AG09309 (cell line): ENCODE results near the gene SLX1A.
"Not testable (repeated sequence)": the region's sequence is repeated elsewhere in the genome, so short reads cannot be mapped to it uniquely, and the experiment has no call there.

Experiments
- DNase-seq: peaks from one replicate; pipeline ENCODE4 v3.0.0-alpha.2; 2010; ENCODE audit warnings: low read depth
- H3K4me3 ChIP-seq: 2 replicates; pipeline ENCODE4 v1.5.1; 2011; ENCODE audit warnings: mild to moderate bottlenecking, low read depth, low read length, moderate library complexity; ENCODE audit not compliant: control insufficient read depth
- CTCF ChIP-seq: IDR thresholded peaks from 2 replicates; pipeline ENCODE4 v1.5.1; 2011; ENCODE audit warnings: mild to moderate bottlenecking, low read depth, low read length, inconsistent platforms; ENCODE audit not compliant: insufficient read depth, control insufficient read depth; ENCODE audit errors: missing control alignments

Gene SLX1A

GRCh38 chr16:30184891-30185682 is 8.6 kb upstream of the SLX1A start:
- TF ChIP-seq CTCF, result no peak
- H3K4me3 ChIP-seq, result no peak overlapping the region
- DNase-seq, result no peak

DNA sequence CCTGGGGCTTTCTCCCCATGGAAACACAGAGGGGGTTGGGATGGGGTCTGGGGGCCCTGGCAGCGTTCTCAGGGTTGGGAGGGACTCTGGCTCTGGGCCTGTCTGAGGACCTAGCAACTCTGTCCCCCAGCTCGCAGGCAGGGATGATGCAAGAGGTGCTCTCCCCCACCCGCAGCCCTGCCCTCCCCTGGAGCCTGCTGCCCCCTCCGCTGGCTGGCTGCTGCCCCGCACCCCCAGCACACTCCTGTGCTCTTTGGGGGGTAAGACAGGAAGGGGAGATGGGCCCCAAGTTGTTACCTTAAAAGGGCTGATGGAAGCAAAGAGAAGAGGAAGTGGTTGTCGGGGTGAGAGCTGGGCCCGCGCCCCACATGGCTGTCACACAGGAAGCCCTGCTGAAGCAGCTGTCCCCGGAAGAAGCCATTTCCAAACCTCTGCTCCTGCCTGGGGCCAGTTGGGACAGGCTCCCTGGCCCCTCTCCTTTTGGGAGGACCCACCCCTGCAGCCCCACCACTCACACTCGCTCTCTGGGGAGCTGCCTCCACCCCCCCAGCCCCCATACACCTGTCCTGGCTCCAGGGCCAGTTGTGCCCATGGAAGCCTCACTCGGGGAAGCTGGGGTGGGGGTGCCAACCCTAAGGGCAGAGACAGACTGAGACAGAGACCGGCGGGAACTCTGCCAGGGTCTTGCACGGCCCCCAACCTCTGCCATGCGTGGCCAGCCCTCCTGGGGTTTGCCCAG is 7.8 kb upstream of the SLX1A start:
- DNase-seq, result no peak
- no peak for TF ChIP-seq CTCF
- H3K4me3 ChIP-seq, result no peak overlapping the region

GRCh38 chr16:30186444-30186781 is 7.3 kb upstream of the SLX1A start:
- TF ChIP-seq CTCF, result no peak
- DNase-seq, result no peak
- no peak overlapping the region for H3K4me3 ChIP-seq

GRCh38 chr16:30186782-30187555 is 6.7 kb upstream of the SLX1A start:
- DNase-seq, result no peak
- TF ChIP-seq CTCF, result peak; percentile 52
- H3K4me3 ChIP-seq, result no peak overlapping the region

- no peak for TF ChIP-seq CTCF
- H3K4me3 ChIP-seq, result no peak overlapping the region
- no peak for DNase-seq
These were observed 6.2 kb upstream of the SLX1A start for GRCh38 chr16:30187556-30187865.

- no peak for DNase-seq
- no peak overlapping the region for H3K4me3 ChIP-seq
- no peak for TF ChIP-seq CTCF
These were observed 5.6 kb upstream of the SLX1A start for GRCh38 chr16:30187971-30188561.

DNA sequence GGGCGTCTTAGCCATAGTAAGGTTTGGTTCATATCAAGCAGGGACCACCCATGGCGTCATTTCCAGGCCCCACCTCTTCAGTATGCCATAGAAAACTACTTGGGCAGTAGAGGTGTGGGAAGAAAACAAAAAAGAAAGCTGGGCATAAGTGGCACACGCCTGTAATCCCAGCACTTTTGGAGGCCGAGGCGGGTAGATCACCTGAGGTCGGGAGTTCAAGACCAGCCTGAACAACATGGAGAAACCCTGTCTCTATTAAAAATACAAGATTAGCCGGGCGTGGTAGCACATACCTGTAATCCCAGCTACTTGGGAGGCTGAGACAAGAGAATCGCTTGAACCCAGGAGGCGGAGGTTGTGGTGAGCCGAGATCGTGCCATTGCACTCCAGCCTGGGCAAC is 2.5 kb upstream of the SLX1A start:
- not testable (repeated sequence) for DNase-seq, H3K4me3 ChIP-seq

- not testable (repeated sequence) for H3K4me3 ChIP-seq, DNase-seq
These were observed 577 bp upstream of the SLX1A start for GRCh38 chr16:30193098-30193497.

DNA sequence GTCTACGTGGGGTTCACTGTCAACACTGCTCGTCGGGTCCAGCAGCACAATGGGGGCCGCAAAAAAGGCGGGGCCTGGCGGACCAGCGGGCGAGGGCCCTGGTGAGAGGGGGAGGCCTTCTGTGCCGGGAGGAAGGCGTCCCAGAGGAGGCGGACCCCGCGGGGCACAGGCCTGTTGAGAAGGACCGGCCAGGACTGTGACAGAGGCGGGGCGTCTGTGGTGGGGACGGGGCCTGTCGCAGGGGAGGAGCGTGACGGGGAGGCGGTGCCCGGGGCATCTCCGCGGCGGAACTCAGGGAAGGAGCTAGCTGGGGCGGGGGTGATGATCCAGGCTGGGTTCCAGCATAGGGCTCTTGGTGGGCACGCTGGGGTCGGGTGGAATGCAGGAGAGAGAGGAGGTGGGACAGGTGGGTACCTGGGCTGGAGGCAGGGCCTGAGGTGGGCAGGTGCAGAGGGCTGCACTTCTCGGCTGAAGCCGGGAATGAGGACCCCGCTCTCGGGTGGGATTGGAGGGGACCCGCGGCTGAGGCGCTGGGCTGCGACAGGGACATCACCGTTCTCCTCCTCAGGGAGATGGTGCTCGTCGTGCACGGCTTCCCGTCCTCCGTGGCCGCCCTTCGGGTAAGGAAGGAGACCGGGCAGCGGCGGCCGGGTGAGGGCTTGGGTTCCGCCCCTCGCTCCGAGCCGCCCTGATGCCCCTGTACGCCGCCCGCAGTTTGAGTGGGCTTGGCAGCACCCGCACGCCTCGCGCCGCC is 674 bp downstream of the SLX1A start:
- H3K4me3 ChIP-seq, result peak overlapping the region; percentile 37
- DNase-seq, result not testable (repeated sequence)
